Fibroblast of mammary gland (primary cell): ENCODE results near the gene LIPT1.

ENCODE experiments used
- DNase-seq: peaks from one replicate; pipeline ENCODE4 v3.0.0-alpha.2; 2010; ENCODE audit warnings: low read depth
- H3K4me3 ChIP-seq: 2 replicates; pipeline ENCODE4 v1.5.1; 2011; ENCODE audit warnings: low read depth, mild to moderate bottlenecking, low read length, moderate library complexity; ENCODE audit not compliant: control insufficient read depth
- CTCF ChIP-seq: conservative IDR thresholded peaks from 2 replicates; pipeline ENCODE4 v1.5.1; 2011; ENCODE audit warnings: low read depth, low read length, inconsistent platforms; ENCODE audit not compliant: control insufficient read depth, insufficient read depth

LIPT1 gene

GRCh38 chr2:99139003-99139402, 15.8 kb upstream of the LIPT1 start:
- H3K4me3 ChIP-seq, result no peak overlapping the region
- TF ChIP-seq CTCF, result no peak
- DNase-seq, result no peak

DNA sequence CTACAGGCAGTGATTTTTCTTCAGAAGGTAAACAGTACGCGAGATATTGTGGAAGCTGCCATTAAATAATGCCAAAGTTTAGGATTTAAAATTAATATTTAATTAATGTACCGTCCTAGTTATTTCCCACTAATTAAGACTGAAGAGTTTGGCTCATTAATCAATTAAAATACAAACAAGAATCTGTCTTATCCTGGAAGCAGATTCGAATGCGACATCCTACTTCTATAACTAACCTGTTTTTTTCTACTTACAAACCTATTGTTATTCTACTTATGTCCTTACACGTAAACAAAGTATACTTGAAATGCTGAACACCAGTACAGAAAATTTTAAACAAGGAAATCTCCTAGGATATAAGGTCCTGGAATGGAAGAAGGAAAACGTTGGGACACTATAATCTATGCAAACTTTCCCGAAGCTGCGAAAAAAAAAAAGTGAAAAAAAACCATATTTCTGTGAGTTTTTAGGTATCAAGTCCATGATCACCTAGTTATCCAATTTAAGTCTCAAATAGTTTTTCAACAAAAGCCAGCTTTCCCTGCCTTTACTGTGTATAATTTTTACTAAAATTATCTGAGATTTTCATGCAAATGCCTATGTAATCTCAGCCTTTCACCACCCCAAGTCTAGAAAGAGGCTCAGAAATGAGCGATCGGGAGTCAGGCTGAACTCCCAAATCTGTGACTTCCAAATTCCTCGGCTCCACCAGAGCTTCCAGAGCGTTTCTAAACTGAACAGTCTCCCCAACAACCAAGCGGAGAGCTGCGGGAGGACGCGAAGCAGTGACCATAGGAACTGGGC, 14.5 kb upstream of the LIPT1 start:
- DNase-seq, result peak; percentile 17
- H3K4me3 ChIP-seq, result peak overlapping the region; percentile 78
- no peak for TF ChIP-seq CTCF

DNA sequence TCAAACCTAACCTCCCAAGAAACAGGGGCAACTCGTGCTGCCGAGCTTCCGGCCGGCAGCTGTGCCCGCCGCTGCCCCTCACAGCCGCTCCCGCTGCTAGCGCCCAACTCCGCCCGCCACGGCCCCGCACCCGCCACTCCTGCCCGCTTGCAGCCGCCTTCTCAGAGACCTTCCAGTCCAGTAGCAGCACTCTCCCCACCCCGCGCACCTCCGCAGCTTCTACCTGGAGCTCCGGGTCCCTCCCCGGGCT, 14.0 kb upstream of the LIPT1 start:
- TF ChIP-seq CTCF, result no peak
- no peak for DNase-seq
- H3K4me3 ChIP-seq, result peak overlapping the region; percentile 78

GRCh38 chr2:99141110-99142108, 13.4 kb upstream of the LIPT1 start, which contains the start of gene C2orf15:
TSS of gene C2orf15 (plus strand) at chr2:99141707. CDS start at chr2:99150559, 8,852 bp downstream.
- DNase-seq, result peak; percentile 72
- no peak for TF ChIP-seq CTCF
- H3K4me3 ChIP-seq, result peak within 1 kb of the TSS; percentile 78

DNA sequence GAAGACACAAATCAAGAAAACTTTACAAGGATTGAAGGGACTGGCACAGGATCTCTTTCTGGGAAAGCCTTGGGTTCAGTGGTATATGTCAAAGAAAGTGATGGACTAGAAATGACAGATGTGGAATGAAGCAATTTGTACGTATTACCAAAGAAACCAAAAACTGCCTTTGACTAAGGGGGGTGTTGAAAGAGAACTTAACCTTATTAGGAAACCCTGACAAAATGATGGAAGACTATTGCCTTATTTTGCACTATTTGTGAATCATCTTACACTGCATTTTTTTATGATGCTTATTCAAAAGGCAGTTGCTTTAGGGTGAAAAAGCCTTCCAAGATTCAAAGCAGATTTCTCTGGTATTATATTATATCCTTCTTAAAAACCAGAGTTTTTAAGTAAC, 4.1 kb upstream of the LIPT1 start:
- no peak overlapping the region for H3K4me3 ChIP-seq
- no peak for TF ChIP-seq CTCF
- peak; percentile 67 for DNase-seq

DNA sequence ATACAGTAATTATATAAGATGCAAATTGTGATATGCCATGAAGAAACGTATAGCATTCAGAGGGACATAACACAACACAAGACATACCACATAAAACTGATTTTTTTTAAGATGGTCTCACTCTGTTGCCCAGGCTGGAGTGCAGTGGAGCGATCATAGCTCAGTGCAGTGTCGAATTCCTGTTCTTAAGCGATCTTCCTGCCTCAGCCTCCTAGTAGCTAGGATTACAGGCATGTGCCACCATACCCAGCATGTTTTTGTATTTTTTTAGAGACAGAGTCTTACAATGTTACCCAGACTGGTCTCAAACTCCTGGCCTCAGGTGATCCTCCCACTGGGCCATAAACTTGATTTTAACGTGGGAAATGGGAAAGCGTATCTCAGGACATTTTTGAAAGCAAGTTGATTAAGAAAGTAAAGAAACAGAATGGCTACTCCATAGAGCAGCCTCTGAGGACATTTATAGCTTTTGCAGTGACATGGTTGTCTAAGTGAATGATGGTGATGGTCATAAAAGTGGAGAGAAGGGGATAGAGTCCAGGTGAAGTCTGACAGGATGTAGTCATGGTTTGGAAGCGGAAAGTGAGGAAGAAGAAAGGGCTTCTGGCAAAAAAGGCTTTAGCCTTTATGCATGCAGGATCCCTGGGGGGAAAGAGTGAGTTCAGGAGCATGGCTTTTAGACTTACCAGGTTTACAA, 2.4 kb upstream of the LIPT1 start:
- H3K4me3 ChIP-seq, result no peak overlapping the region
- no peak for TF ChIP-seq CTCF
- no peak for DNase-seq
